Activated naive CD4-positive, alpha-beta T cell treated with Interleukin-2 at 50 U/mL for 16 hours (primary cell): ENCODE measurements around the gene ABI3BP.

ENCODE experiments used
- DNase-seq: peaks from one replicate; pipeline ENCODE4 v3.0.0-alpha.2; 2020

ABI3BP gene

GRCh38 chr3:100765437-100765975 is 227.7 kb downstream of the ABI3BP start:
- no peak for DNase-seq

GRCh38 chr3:100761951-100762350 is 231.3 kb downstream of the ABI3BP start:
- no peak for DNase-seq

DNA sequence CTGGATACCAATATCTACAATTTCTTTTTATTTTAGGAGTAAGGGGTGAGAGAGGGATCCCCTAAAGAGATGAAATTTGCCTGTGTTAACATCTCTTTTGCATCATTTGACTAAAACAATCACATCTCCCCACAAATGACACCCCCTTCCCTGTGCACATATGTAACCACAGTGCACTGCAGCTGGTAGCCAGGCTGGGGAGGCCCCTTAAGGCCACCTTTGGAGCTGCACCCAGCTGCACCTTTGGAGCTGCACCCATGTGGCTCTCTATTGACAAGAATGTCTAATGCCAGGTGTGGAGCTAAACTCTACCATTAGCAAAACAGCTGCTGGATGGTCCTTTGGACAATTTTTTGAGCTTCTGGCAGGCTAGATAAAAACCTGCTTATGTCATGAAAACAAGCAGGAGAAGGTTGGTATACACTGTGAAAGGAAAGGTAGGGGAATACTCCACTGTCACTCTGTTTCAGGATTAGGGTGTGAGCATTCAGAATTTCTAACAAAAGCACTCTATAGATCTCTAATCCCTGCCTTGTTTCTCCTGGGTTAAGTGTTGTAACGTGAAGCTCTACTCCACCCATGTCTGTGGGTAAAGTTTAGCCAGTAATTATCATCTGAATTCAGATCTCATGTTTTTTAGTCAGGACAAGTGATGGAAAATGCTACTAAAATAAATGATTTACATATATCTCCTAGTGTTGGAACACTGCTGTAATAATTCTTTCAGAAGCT is 231.8 kb downstream of the ABI3BP start:
- DNase-seq = peak; percentile 6

- no peak for DNase-seq
Observed at GRCh38 chr3:100760377-100760776, 232.8 kb downstream of the ABI3BP start.

GRCh38 chr3:100759950-100760349 is 233.3 kb downstream of the ABI3BP start:
- DNase-seq = no peak

- no peak for DNase-seq
Observed at GRCh38 chr3:100759159-100759558, 234.1 kb downstream of the ABI3BP start.

GRCh38 chr3:100756441-100756840 is 236.8 kb downstream of the ABI3BP start:
- no peak for DNase-seq

DNA sequence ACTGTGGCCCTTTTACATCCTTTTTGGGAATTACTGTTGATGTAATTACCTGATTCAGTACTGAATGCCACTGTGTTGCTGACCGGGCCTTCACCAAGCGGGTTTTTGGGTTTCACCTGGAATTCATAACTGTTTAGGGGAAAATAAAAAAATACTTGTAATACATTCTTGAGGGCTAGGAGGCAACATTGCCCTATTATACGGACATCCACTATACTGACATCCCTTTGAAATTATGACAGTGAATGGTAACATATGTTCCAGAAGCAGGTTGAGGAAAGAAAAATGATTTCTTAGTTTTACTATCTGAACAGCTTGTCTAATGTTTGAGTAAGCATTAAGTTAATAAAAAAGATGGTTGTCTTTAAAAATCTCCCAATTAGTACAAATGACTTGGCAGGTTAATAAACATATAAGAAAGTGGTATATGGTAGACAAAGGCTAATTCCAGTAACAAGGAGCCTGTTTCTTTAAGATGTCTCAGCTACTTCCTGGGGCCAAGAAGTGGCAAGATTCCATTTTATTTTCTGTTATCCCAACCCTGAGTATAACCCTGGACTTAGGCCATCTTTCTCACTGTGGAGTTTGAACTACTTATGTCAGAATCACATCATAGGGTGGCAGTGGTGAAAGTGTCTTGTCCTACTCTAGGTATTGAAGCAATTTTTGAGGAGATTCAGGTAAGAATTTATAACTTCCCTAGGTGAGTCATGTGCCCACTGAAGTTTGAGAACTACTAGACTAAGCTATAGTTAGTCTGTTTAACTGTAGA is 238.5 kb downstream of the ABI3BP start:
- DNase-seq = no peak

DNA sequence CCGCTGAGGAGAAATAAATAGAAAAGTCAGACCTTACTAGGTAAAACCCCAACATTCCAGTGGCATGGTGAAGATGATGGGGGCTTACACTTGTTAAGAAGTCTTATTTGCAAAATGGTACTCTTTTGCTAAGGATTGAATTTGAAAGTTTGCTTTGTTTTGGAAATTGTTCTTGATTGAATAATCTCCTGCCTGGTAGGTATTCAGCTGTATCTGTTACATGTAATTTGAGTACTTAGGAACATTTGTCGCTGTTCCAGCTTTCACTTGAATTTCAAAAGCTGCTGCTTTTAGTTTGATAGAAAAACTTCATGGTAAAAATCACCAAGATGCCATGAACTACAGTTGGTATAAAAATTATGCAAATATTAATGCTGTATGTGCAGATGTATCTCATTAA is 239.4 kb downstream of the ABI3BP start:
- DNase-seq = no peak

DNA sequence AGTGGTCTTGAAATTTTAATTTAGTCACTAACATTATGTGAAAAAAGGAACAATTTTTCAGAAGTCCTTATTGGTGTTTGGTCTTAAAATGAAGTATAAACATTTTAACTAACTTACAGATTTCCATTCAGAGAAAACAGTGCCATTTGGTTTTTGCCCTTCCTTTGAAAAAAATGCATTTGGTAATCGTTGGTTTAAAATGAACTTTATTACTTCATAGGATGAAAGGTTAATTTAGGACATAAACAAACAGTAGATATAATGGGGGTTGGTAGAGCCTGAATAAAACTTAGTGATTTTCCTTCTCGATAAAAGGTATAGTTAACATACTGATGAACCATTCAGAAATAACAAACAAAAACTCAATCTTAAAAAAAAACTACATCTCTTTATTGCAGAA is 244.3 kb downstream of the ABI3BP start:
- no peak for DNase-seq

DNA sequence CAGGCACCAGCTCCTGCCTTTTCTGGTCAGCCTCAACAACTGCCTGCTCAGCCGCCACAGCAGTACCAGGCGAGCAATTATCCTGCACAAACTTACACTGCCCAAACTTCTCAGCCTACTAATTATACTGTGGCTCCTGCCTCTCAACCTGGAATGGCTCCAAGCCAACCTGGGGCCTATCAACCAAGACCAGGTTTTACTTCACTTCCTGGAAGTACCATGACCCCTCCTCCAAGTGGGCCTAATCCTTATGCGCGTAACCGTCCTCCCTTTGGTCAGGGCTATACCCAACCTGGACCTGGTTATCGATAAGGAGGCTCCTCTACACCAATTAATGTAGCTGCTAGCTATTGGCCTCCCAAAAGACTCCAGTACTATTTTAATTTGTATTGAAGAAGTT is 245.0 kb downstream of the ABI3BP start:
- DNase-seq = no peak

- DNase-seq = no peak
Observed at GRCh38 chr3:100746092-100746491, 247.1 kb downstream of the ABI3BP start.

DNA sequence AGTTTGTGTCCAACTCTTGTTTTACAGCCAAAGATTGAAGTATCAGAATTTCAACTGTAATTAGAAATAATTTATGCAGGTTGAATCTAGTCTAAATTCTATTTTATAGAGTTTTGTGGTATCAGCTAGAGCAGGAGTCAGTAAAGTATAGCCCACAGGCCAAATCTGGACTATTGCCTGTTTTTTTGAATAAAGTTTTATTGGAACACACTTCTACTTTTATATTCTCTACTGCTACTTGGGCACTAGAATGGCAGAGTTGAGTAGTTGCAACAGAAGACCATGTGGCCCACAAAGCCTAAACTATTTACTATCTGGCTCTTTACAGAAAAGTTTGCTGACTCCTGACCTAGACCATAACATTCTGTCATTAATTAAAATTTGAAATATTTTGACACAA is 247.6 kb downstream of the ABI3BP start:
- DNase-seq = no peak

GRCh38 chr3:100744671-100745070 is 248.6 kb downstream of the ABI3BP start:
- no peak for DNase-seq

- DNase-seq = no peak
Observed at GRCh38 chr3:100743535-100743934, 249.7 kb downstream of the ABI3BP start.

DNA sequence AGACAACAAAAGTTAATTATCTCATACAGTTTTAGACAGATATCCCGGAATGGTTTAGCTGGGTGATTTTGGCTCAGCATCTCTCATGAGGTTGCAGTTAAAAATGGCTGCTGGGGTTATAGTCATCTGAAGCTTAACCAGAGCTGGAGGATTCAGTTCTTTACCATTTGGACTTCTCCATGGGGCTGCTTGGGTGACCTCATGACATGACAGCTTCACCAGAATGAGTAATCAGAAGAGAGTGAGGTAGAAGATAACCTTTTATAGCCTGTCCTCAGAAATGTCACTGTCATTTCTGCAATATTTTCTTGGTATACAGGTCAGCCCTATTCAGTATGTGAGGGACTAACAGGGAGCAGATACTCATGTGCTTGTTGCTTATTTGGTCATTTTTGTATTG is 253.0 kb downstream of the ABI3BP start:
- DNase-seq = no peak

- no peak for DNase-seq
Observed at GRCh38 chr3:100737334-100737733, 255.9 kb downstream of the ABI3BP start.

GRCh38 chr3:100732435-100732834 is 260.8 kb downstream of the ABI3BP start:
- no peak for DNase-seq

DNA sequence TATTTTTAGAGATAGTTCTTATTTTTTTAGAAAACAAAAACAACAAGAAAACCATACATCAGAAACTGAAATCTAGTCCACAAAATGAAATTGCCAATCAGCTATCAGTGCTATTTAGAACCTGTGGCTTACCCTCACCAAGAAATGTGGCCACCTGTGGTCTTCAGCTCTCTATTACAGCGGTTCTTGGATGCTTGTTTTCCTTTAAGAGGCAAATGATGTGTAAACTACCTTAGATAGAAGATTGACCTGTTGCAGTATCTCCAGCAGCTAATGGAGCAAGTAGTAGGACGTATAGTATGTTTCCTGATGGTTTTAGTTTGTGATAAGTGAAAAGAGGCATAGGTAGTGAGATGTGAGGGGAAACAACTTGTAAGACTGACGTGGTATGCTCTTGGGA is 262.7 kb downstream of the ABI3BP start:
- no peak for DNase-seq

- no peak for DNase-seq
Observed at GRCh38 chr3:100726706-100727105, 266.5 kb downstream of the ABI3BP start.

DNA sequence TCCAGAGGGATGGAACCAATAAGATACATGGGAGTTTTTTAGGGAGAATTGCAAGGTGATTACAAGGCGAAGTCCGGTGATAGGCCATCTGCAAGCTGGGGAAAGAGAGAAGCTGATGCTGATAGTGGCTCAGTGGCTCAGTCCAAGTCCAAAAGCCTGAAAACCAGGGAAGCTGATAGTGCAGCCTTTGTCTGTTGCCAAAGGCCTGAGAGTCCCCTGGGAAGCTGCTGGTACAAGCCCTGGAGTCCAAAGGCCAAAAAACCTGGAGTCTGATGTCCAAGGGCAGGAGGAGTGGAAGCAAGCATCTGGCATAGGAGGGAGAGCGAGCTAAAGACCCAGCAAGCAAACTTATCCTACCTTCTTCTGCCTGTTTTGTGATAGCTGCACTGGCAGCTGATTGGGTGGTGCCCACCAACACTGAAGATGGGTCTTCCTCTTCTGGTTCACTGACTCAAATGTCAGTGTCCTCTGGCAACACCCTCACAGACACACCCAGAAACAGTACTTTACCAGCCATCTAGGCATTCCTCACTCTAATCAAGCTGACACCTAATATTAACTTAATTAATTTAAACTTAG is 267.2 kb downstream of the ABI3BP start:
- DNase-seq = no peak

- no peak for DNase-seq
Observed at GRCh38 chr3:100720426-100720825, 272.8 kb downstream of the ABI3BP start.

- DNase-seq = no peak
Observed at GRCh38 chr3:100719136-100719535, 274.1 kb downstream of the ABI3BP start.
